Lower lobe of right lung (tissue), 2 donors: ENCODE data around the gene PTBP1. TPM values are rescaled to one million over a fixed set of nuclear protein-coding genes. Genes with fewer than 3 reads are reported as not detected.
A peak's percentile ranks its signal among the peaks of the same experiment; 100 is the strongest.

Source experiments
- ATAC-seq, 2 donors: fragments of 200-7000 bp; cut with Tn5 transposase; one replicate each; pipeline ENCODE4 v1.9.1; 2020 to 2022; ENCODE audit warnings: mild to moderate bottlenecking in 2 of 2, moderate library complexity in 2 of 2
- DNase-seq: peaks from one replicate; pipeline ENCODE4 v3.0.0-alpha.2; 2020
- H3K27ac ChIP-seq: fragments of 200-600 bp; one replicate; pipeline ENCODE4 v1.8.0; 2022
- H3K27me3 ChIP-seq: fragments of 200-600 bp; one replicate; pipeline ENCODE4 v1.8.0; 2022; ENCODE audit warnings: low read depth
- H3K36me3 ChIP-seq: fragments of 200-600 bp; one replicate; pipeline ENCODE4 v1.8.0; 2022; ENCODE audit warnings: mild to moderate bottlenecking
- H3K4me1 ChIP-seq: fragments of 200-600 bp; one replicate; pipeline ENCODE4 v1.8.0; 2022
- H3K4me3 ChIP-seq: fragments of 200-600 bp; one replicate; pipeline ENCODE4 v1.8.0; 2022; ENCODE audit warnings: mild to moderate bottlenecking
- H3K9me3 ChIP-seq: fragments of 200-600 bp; one replicate; pipeline ENCODE4 v1.8.0; 2022
- CTCF ChIP-seq: fragments of 200-600 bp; IDR thresholded peaks from one replicate; pipeline ENCODE4 v1.8.0; 2022; ENCODE audit warnings: antibody characterized with exemption, mild to moderate bottlenecking
- intact Hi-C: fragments of 100-400 bp; cut with DNase I; formaldehyde crosslinking; loops from one replicate; pipeline ENCODE4 v1.11.0; 2022
- microRNA-seq: library from miRNA; unstranded; fragments of <30 nt; microRNA quantifications from one replicate; pipeline ENCODE4 v1.2.0, GENCODE V29; 2020; ENCODE audit warnings: borderline number of aligned reads
- total RNA-seq: library from RNA; stranded (reverse); fragmentation: NEBNext Ultra II Directional; extraction: Animal tissue kit (Norgen Biotek cat#: 25700); gene quantifications from one replicate; pipeline ENCODE4 v1.2.1, GENCODE V29; 2021
- donor health status: DM: no; HTN: yes; CAD: no; lungs with severe emphysema.

The PTBP1 gene
- total RNA-seq, 1 donor from 2014 or later: 254 TPM

GRCh38 chr19:855566-856120, 58.4 kb downstream of the PTBP1 start:
- H3K4me1 ChIP-seq: peaks cover 21% of the 10 kb centered on the region
- no peak for ATAC-seq
- no peaks in the 10 kb centered on the region for H3K36me3 ChIP-seq
- H3K27ac ChIP-seq: no peak overlapping the region
- DNase-seq: no peak
- TF ChIP-seq CTCF: no peak
- no peak overlapping the region for H3K4me3 ChIP-seq
- intact Hi-C loops: no loop called here
- no peaks in the 10 kb centered on the region for H3K9me3 ChIP-seq
- peaks cover 23% of the 10 kb centered on the region for H3K27me3 ChIP-seq

GRCh38 chr19:858284-858683, 61.0 kb downstream of the PTBP1 start:
- no peak for ATAC-seq
- no peak for TF ChIP-seq CTCF
- Histone ChIP-seq H3K4me3 (no peak overlapping the region), H3K4me1 (peaks cover 15% of the 10 kb centered on the region), H3K27me3 (peaks cover 11% of the 10 kb centered on the region), H3K36me3 (no peaks in the 10 kb centered on the region), H3K27ac (peak overlapping the region; percentile 71), H3K9me3 (no peaks in the 10 kb centered on the region)
- no peak for DNase-seq
- intact Hi-C loops: no loop called here

GRCh38 chr19:858868-859843, 61.9 kb downstream of the PTBP1 start, which contains the start of gene CFD:
Gene CFD, plus strand, starts transcription at chr19:859664. Its CDS starts 26 bp downstream, at chr19:859690.
- ATAC-seq: peak; percentile 9 to 53
- peak; percentile 82 for DNase-seq
- intact Hi-C loops: no loop called here

GRCh38 chr19:861141-861755, 64.0 kb downstream of the PTBP1 start:
- Histone ChIP-seq H3K9me3 (no peaks in the 10 kb centered on the region), H3K27ac (no peak overlapping the region), H3K4me1 (peaks cover 22% of the 10 kb centered on the region), H3K4me3 (peak overlapping the region; percentile 61), H3K27me3 (peaks cover 9% of the 10 kb centered on the region), H3K36me3 (no peaks in the 10 kb centered on the region)
- DNase-seq: no peak
- intact Hi-C loops: no loop called here
- ATAC-seq: no peak
- TF ChIP-seq CTCF: no peak

More at GRCh38 chr19:858868-859843, 61.9 kb downstream of the PTBP1 start, which contains the start of gene CFD:
- H3K36me3 ChIP-seq: no peaks in the 10 kb centered on the region
- TF ChIP-seq CTCF: no peak
- H3K4me3 ChIP-seq: peak within 1 kb of the TSS; percentile 61
- H3K27ac ChIP-seq: peak within 1 kb of the TSS; percentile 71
- H3K27me3 ChIP-seq: peaks cover 9% of the 10 kb centered on the region
- peaks cover 21% of the 10 kb centered on the region for H3K4me1 ChIP-seq
- no peaks in the 10 kb centered on the region for H3K9me3 ChIP-seq

Small RNA genes within 50 kb of the gene (microRNA-seq; reads per million reads assigned to microRNA genes)
- gene MIR3187 (3.0 reads per million), gene MIR4745 (1.5 reads per million)

Other genes starting within 250 kb of the PTBP1 start
- 366 TPM for gene BSG, start 224.9 kb upstream of the PTBP1 start, total RNA-seq
- gene HCN2, start 207.6 kb upstream of the PTBP1 start, total RNA-seq: 0.24 TPM
- 42.5 TPM for gene POLRMT, start 163.9 kb upstream of the PTBP1 start, total RNA-seq
- 0.65 TPM for gene FGF22, start 157.6 kb upstream of the PTBP1 start, total RNA-seq
- gene RNF126, start 134.2 kb upstream of the PTBP1 start, total RNA-seq: 27.0 TPM
- gene FSTL3, start 121.1 kb upstream of the PTBP1 start, total RNA-seq: 48.0 TPM
- not detected for gene PRSS57, start 102.0 kb upstream of the PTBP1 start, total RNA-seq
- 37.0 TPM for gene PALM, start 88.5 kb upstream of the PTBP1 start, total RNA-seq
- gene MISP, start 46.3 kb upstream of the PTBP1 start, total RNA-seq: 8.9 TPM
- gene PLPPR3, start 24.5 kb downstream of the PTBP1 start, total RNA-seq: 2.1 TPM
- 1.7 TPM for gene AZU1, start 30.4 kb downstream of the PTBP1 start, total RNA-seq
- gene PRTN3, start 43.5 kb downstream of the PTBP1 start, total RNA-seq: not detected
- gene ELANE, start 54.9 kb downstream of the PTBP1 start, total RNA-seq: 0.97 TPM
- 282 TPM for gene CFD, start 62.2 kb downstream of the PTBP1 start, total RNA-seq
- gene MED16, start 95.7 kb downstream of the PTBP1 start, total RNA-seq: 46.1 TPM
- not detected for gene RNU6-9, start 96.0 kb downstream of the PTBP1 start, total RNA-seq
- gene R3HDM4, start 115.8 kb downstream of the PTBP1 start, total RNA-seq: 46.0 TPM
- not detected for gene KISS1R, start 119.9 kb downstream of the PTBP1 start, total RNA-seq
- 16.9 TPM for gene ARID3A, start 128.6 kb downstream of the PTBP1 start, total RNA-seq
- 29.2 TPM for gene WDR18, start 186.9 kb downstream of the PTBP1 start, total RNA-seq
- 3.0 TPM for gene GRIN3B, start 203.0 kb downstream of the PTBP1 start, total RNA-seq
- 159 TPM for gene TMEM259, start 223.7 kb downstream of the PTBP1 start, total RNA-seq
- not detected for gene RNU6-2, start 224.1 kb downstream of the PTBP1 start, total RNA-seq
- gene CNN2, start 229.2 kb downstream of the PTBP1 start, total RNA-seq: 158 TPM
- gene ABCA7, start 242.7 kb downstream of the PTBP1 start, total RNA-seq: 53.3 TPM